ENCODE data around the gene PLK3. TPM values are rescaled to one million over a fixed set of nuclear protein-coding genes. Genes with fewer than 3 reads are reported as not detected.
A peak's percentile ranks its signal among the peaks of the same experiment; 100 is the strongest.

PLK3 gene
- total RNA-seq, 4 donors from 2014 or later = 7.4 to 18.4 (median 13.6) TPM

GRCh38 chr1:44775078-44775929 lies 24.9 kb upstream of the PLK3 start, which contains the start of gene RPS8:
Gene RPS8, plus strand, starts transcription at chr1:44775540. Its CDS starts 57 bp downstream, at chr1:44775597.
- H3K4me1 ChIP-seq = peaks cover 12 to 14% of the 10 kb centered on the region in 2 donors
- peaks cover 11 to 22% of the 10 kb centered on the region in 2 donors for H3K36me3 ChIP-seq
- intact Hi-C loops (cut with DNase I) = loop anchor here (5.0 kb wide), 1 partner anchor 33 kb away; no protein-coding TSS in a partner anchor
- H3K9me3 ChIP-seq = no peaks in the 10 kb centered on the region
- H3K27me3 ChIP-seq = no peaks in the 10 kb centered on the region
- peak within 1 kb of the TSS; percentile 57 to 96 (median 71) for H3K4me3 ChIP-seq (replicated peaks in 1 of 3)
- peak within 1 kb of the TSS; percentile 88 to 90 (median 89) for H3K27ac ChIP-seq
- WGBS, 2 donors = 1% methylated on average over 32 to 34 of the region's 65 CpGs
- TF ChIP-seq POLR2A (IDR thresholded peaks at IDR 0.05) (peak; percentile 33 to 94), CTCF (IDR thresholded peaks at IDR 0.05) (peak in 1 of 6 experiments; percentile 3)
- DNase-seq = peak; percentile 91 to 92

DNA sequence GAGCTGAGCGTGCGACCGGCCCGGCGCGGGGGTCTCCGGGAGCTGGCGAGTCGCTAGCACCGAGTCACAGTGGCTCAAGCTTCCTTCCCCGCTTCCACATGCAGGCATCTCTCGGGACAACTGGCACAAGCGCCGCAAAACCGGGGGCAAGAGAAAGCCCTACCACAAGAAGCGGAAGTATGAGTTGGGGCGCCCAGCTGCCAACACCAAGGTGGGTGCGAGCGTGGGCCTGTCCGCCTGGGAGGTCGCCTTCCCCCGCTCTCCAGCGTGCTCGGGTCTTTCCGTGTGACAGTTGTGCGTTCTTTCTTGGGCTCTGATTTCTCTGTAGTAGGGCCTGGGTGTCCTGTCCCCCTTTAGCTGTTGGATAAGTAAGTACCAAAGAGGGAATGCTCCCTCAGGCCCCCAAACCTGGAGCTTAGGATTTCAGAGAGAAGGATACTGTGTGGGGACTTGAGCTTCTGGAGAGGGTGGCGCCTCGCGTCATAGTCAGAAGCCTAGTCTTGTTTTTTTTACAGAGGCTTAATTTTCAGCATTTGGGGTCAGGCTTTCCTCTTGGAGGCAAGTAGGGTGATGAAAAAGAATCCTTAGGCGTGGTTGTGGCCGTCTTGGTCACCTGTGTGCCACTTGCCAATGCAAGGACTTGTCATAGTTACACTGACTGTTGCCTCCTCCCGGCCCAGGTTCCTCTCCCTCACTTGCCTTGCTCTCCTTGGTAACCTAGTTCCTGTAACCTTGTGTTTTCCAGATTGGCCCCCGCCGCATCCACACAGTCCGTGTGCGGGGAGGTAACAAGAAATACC lies 24.0 kb upstream of the PLK3 start:
- Histone ChIP-seq H3K27me3 (no peaks in the 10 kb centered on the region), H3K4me1 (peaks cover 12 to 14% of the 10 kb centered on the region in 2 donors), H3K4me3 (replicated peaks in 1 of 3) (peak overlapping the region; percentile 57 to 96 (median 71)), H3K9me3 (no peaks in the 10 kb centered on the region), H3K36me3 (peaks cover 11 to 22% of the 10 kb centered on the region in 2 donors), H3K27ac (peak overlapping the region; percentile 88 to 90 (median 89))
- intact Hi-C loops (cut with DNase I) = loop anchor here (5.0 kb wide), 1 partner anchor 34 kb away; no protein-coding TSS in a partner anchor
- DNase-seq = peak; percentile 18 to 25
- TF ChIP-seq CTCF (IDR thresholded peaks at IDR 0.05) (no peak), POLR2A (IDR thresholded peaks at IDR 0.05) (no peak)
- WGBS, 2 donors = 13 to 24% methylated on average over 19 to 36 of the region's 36 CpGs

DNA sequence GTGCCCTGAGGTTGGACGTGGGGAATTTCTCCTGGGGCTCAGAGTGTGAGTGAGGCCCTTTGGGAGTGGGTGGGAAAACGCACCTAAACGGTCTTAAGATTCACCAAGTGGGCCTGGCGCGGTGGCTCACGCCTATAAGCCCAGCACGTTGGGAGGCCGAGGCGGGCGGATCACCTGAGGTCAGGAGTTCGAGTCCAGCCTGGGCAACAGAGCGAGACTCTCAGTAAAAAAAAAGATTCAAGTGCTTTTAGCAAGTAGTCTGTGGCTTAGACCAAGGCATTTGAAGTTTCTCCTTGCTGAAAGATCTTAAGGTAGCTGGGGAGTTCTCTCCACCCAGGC lies 23.5 kb upstream of the PLK3 start:
- H3K27ac ChIP-seq = peak overlapping the region in 2 of 3 donors; percentile 89 to 90
- peak in 1 of 2 donors; percentile 13 for DNase-seq
- peaks cover 11 to 22% of the 10 kb centered on the region in 2 donors for H3K36me3 ChIP-seq
- H3K27me3 ChIP-seq = no peaks in the 10 kb centered on the region
- intact Hi-C loops (cut with DNase I) = loop anchor here (5.0 kb wide), 1 partner anchor 34 kb away; no protein-coding TSS in a partner anchor
- peak overlapping the region in 1 of 3 donors; percentile 71 for H3K4me3 ChIP-seq (replicated peaks in 1 of 3)
- peaks cover 12 to 14% of the 10 kb centered on the region in 2 donors for H3K4me1 ChIP-seq
- 65 to 72% methylated on average over 6 to 12 of the region's 12 CpGs for WGBS, 2 donors
- TF ChIP-seq CTCF (IDR thresholded peaks at IDR 0.05) (no peak), POLR2A (IDR thresholded peaks at IDR 0.05) (no peak)
- H3K9me3 ChIP-seq = no peaks in the 10 kb centered on the region

GRCh38 chr1:44777547-44777946 lies 22.6 kb upstream of the PLK3 start:
- Histone ChIP-seq H3K27ac (no peak overlapping the region), H3K27me3 (no peaks in the 10 kb centered on the region), H3K36me3 (peaks cover 11 to 22% of the 10 kb centered on the region in 2 donors), H3K9me3 (no peaks in the 10 kb centered on the region), H3K4me1 (peaks cover 12 to 14% of the 10 kb centered on the region in 2 donors), H3K4me3 (replicated peaks in 1 of 3) (no peak overlapping the region)
- intact Hi-C loops (cut with DNase I) = loop anchor here (5.0 kb wide), 1 partner anchor 35 kb away; no protein-coding TSS in a partner anchor
- TF ChIP-seq POLR2A (IDR thresholded peaks at IDR 0.05) = no peak
- TF ChIP-seq CTCF (IDR thresholded peaks at IDR 0.05) = no peak
- no peak for DNase-seq
- WGBS, 2 donors = 90 to 92% methylated on average over 13 to 14 of the region's 14 CpGs
